ENCODE measurements around the gene HSPA5.

DNA sequence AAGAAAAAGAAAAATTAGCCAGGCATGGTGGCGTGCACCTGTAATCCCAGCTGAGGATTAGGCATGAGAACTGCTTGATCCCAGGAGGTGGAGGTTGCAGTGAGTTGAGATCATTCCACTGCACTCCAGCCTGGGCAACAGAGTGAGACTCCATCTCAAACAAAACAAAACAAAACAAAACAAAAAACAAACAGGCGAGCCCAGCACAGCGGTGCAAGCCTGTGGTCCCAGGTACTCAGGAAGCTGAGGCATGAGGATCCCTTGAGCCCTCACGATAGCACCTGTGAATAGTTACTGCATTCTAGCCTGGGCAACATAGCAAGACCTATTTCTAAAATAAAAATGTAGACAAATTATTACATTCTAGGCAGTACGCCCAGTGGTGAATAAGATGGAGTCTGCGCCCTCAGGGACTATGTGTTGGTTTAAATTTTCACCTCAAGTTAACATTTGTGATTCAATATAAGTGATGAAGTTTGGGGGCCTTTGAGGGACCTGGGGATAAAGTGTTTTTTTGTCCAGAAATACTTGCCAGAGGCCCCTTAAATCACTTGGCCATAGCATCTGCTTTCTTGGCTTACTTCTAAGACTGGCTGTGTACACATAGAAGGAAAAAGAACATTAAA lies 17.1 kb upstream of the HSPA5 start:
- no peak for TF ChIP-seq CTCF (IDR thresholded peaks at IDR 0.05)
- TF ChIP-seq ZFX (IDR thresholded peaks at IDR 0.05; ENCODE audit: borderline replicate concordance), result no peak

Measured in 22Rv1 (cell line).